ENCODE data around the gene CEMIP2. TPM values are rescaled to one million over a fixed set of nuclear protein-coding genes. Genes with fewer than 3 reads are reported as not detected.

CEMIP2 gene
- total RNA-seq = 100 to 1,000 TPM in 3 of 4 donors, 10 to 100 TPM in 1; 93.7 to 184 (median 110) TPM

- TF ChIP-seq CTCF (IDR thresholded peaks at IDR 0.05; ENCODE audit: low read depth) = no peak
Observed at GRCh38 chr9:71768388-71769174, at the start of gene CEMIP2. TSS of gene CEMIP2 (minus strand) at chr9:71768513. CDS start at chr9:71750373, 18,140 bp downstream.

GRCh38 chr9:71816916-71817451 lies 48.7 kb upstream of the CEMIP2 start:
- no peak for TF ChIP-seq CTCF (IDR thresholded peaks at IDR 0.05; ENCODE audit: low read depth)

- no peak for TF ChIP-seq CTCF (IDR thresholded peaks at IDR 0.05; ENCODE audit: low read depth)
Observed at GRCh38 chr9:71814815-71815214, 46.5 kb upstream of the CEMIP2 start.

- no peak for TF ChIP-seq CTCF (IDR thresholded peaks at IDR 0.05; ENCODE audit: low read depth)
Observed at GRCh38 chr9:71814226-71814625, 45.9 kb upstream of the CEMIP2 start.

GRCh38 chr9:71812385-71812784 lies 44.1 kb upstream of the CEMIP2 start:
- no peak for TF ChIP-seq CTCF (IDR thresholded peaks at IDR 0.05; ENCODE audit: low read depth)

GRCh38 chr9:71808068-71808467 lies 39.8 kb upstream of the CEMIP2 start:
- no peak for TF ChIP-seq CTCF (IDR thresholded peaks at IDR 0.05; ENCODE audit: low read depth)

- TF ChIP-seq CTCF (IDR thresholded peaks at IDR 0.05; ENCODE audit: low read depth) = no peak
Observed at GRCh38 chr9:71806901-71807307, 38.6 kb upstream of the CEMIP2 start.

All from subcutaneous adipose tissue (tissue), 4 donors.